HepG2 (cell line): ENCODE data around the gene C14orf180. TPM values are rescaled to one million over a fixed set of nuclear protein-coding genes. Genes with fewer than 3 reads are reported as not detected.

ENCODE experiments used
- ATAC-seq: fragments of 200-7000 bp; cut with Tn5 transposase; 3 replicates; pipeline ENCODE4 v1.9.1; 2020; ENCODE audit warnings: mild to moderate bottlenecking, moderate library complexity
- BruUV-seq: library from RNA; stranded (reverse); fragments of 400-500 nt; replicated peaks from 2 replicates; lab custom pipeline; 2021; lab: Mats Ljungman, UMichigan
- CTCF ChIA-PET: fragments of 300-600 bp; formaldehyde crosslinking; extraction: SDS; loops from one replicate; lab custom pipeline; 2021; ENCODE audit warnings: low total read pairs, inconsistent platforms, low intra/inter-chr PET ratio; lab: Yijun Ruan, JAX
- POLR2A ChIA-PET: fragments of 350-600 bp; sonication (Branson Sonifier 250); formaldehyde crosslinking; loops from one replicate; lab custom pipeline; 2020; ENCODE audit warnings: antibody characterized with exemption, inconsistent platforms; lab: Yijun Ruan, JAX
- DNase-seq: peaks from one replicate; pipeline ENCODE4 v3.0.0-alpha.2; 2015; ENCODE audit warnings: low spot score
- FAIRE-seq: peaks from 3 replicates; lab custom pipeline; 2011; peaks lifted over from hg19 to GRCh38; lab: Jason Lieb, UNC
- H2AFZ ChIP-seq: one replicate; pipeline ENCODE4 v1.6.1; 2011; ENCODE audit warnings: low read length, inconsistent platforms
- H3K27ac ChIP-seq: fragments of 300-600 bp; 3 replicates; pipeline ENCODE4 v1.8.0; 2011; ENCODE audit warnings: mixed run types, mild to moderate bottlenecking, mixed read lengths, low read length, inconsistent platforms; ENCODE audit not compliant: insufficient read depth; ENCODE audit errors: extremely low read length
- H3K27me3 ChIP-seq, 2 experiments: fragments of 200-600 bp in 1 of 2; 2 replicates in 1 of 2; 3 replicates in 1 of 2; pipeline versions ENCODE4 v1.6.0 to v1.8.0; 2011; ENCODE audit warnings: low read length in 2 of 2, mild to moderate bottlenecking in 2 of 2, moderate library complexity in 2 of 2, inconsistent platforms in 1 of 2; ENCODE audit not compliant: insufficient read depth in 2 of 2, control insufficient read depth in 1 of 2
- H3K36me3 ChIP-seq, 2 experiments: fragments of 200-600 bp in 1 of 2; replicated peaks in 1 of 2; 2 replicates in 1 of 2; 3 replicates in 1 of 2; pipeline versions ENCODE4 v1.5.1 to v1.8.0; 2011; ENCODE audit warnings: low read length in 2 of 2, inconsistent platforms in 1 of 2; ENCODE audit not compliant: insufficient read depth in 2 of 2, control insufficient read depth in 1 of 2
- H3K4me1 ChIP-seq: 2 replicates; pipeline ENCODE4 v1.5.1; 2012; ENCODE audit warnings: low read length, inconsistent platforms; ENCODE audit not compliant: insufficient read depth
- H3K4me2 ChIP-seq: 2 replicates; pipeline ENCODE4 v1.6.0; 2011; ENCODE audit warnings: low read depth, low read length, inconsistent platforms
- H3K4me3 ChIP-seq, 3 experiments: fragments of 200-600 bp in 1 of 3; sonication (generic), shearing (Covaris generic) in 1 of 3; replicated peaks in 1 of 3; 2 replicates each; pipeline ENCODE4 v1.5.1; 2011 to 2016; ENCODE audit warnings: low read length in 3 of 3, inconsistent platforms in 2 of 3, low read depth in 2 of 3, mild to moderate bottlenecking in 2 of 3, control low read depth in 1 of 3, mixed read lengths in 1 of 3; ENCODE audit not compliant: insufficient read depth in 1 of 3
- H3K79me2 ChIP-seq: one replicate; pipeline ENCODE4 v1.6.1; 2011; ENCODE audit warnings: low read length, inconsistent platforms; ENCODE audit not compliant: insufficient read depth
- H3K9ac ChIP-seq: 2 replicates; pipeline ENCODE4 v1.6.0; 2011; ENCODE audit warnings: mild to moderate bottlenecking, low read depth, low read length, inconsistent platforms; ENCODE audit not compliant: insufficient read depth
- H3K9me3 ChIP-seq: 2 replicates; pipeline ENCODE4 v1.5.1; 2012; ENCODE audit warnings: mild to moderate bottlenecking, low read length
- H4K20me1 ChIP-seq: 2 replicates; pipeline ENCODE4 v1.6.0; 2011; ENCODE audit warnings: inconsistent platforms, mild to moderate bottlenecking, low read length, moderate library complexity; ENCODE audit not compliant: insufficient read depth
- FIP1L1 ChIP-seq: fragments of 200-400 bp; formaldehyde crosslinking; IDR thresholded peaks from 2 replicates; pipeline ENCODE4 v1.6.1; 2018; ENCODE audit warnings: low read depth, mild to moderate bottlenecking, low read length, moderate library complexity, borderline replicate concordance; ENCODE audit not compliant: insufficient read depth
- MNT ChIP-seq: fragments of 450-650 bp; IDR thresholded peaks from 2 replicates; pipeline ENCODE4 v1.6.1; 2016
- SNRNP70 ChIP-seq: fragments of 200-400 bp; formaldehyde crosslinking; IDR thresholded peaks from 2 replicates; pipeline ENCODE4 v1.6.1; 2017; ENCODE audit warnings: mild to moderate bottlenecking, low read depth, low read length, moderate library complexity
- TMF1 ChIP-seq: sonication (generic); formaldehyde crosslinking; IDR thresholded peaks from 2 replicates; pipeline ENCODE4 v1.8.1; 2022; ENCODE audit warnings: low read depth, missing genetic modification reagents
- ZKSCAN5 ChIP-seq: sonication (generic); formaldehyde crosslinking; IDR thresholded peaks from 2 replicates; pipeline ENCODE4 v1.5.1; 2020; ENCODE audit warnings: mild to moderate bottlenecking, missing genetic modification reagents
- ZNF354B ChIP-seq: sonication (generic); formaldehyde crosslinking; IDR thresholded peaks from 2 replicates; pipeline ENCODE4 v1.8.0; 2022; ENCODE audit warnings: mild to moderate bottlenecking, missing genetic modification reagents
- ZNF580 ChIP-seq: IDR thresholded peaks from 2 replicates; pipeline ENCODE4 v1.6.1; 2016; ENCODE audit warnings: low read depth, borderline replicate concordance
- ZSCAN20 ChIP-seq: sonication (generic); formaldehyde crosslinking; IDR thresholded peaks from 2 replicates; pipeline ENCODE4 v1.4.0; 2020; ENCODE audit warnings: missing genetic modification reagents, mild to moderate bottlenecking, borderline replicate concordance
- WGBS: methylation state at CpG from one replicate; pipeline ENCODE4 v1.1.6; 2017; ENCODE audit warnings: low lambda C conversion rate; 5-methylcytosine and 5-hydroxymethylcytosine counted together
- in situ Hi-C: cut with HindIII; loops from 2 replicates; pipeline ENCODE4 v1.10.0; 2017; ENCODE audit warnings: low pct_unique_long_range_greater_than_20kb; ENCODE audit not compliant: extremely low pct_ligation_motif_present
- intact Hi-C: fragments of 100-400 bp; cut with micrococcal nuclease; formaldehyde crosslinking; loops from one replicate; pipeline ENCODE4 v1.10.0; 2022; ENCODE audit not compliant: unreplicated experiment
- polyA plus RNA-seq, 8 experiments: library from polyadenylated mRNA; depleted of rRNA in 3 of 8; stranded (reverse) in 7 of 8; unstranded in 1 of 8; fragments of >200 nt; fragmentation: Illumina TruSeq in 4 of 8; extraction: Trizol in 4 of 8; gene quantifications; 2 replicates each; pipeline versions ENCODE4 v1.2.1 to v1.2.3, GENCODE V29; 2011 to 2016; ENCODE audit warnings: low read depth in 4 of 8, missing spikeins in 1 of 8, mixed read lengths in 1 of 8; ENCODE audit not compliant: insufficient read depth in 1 of 8
- total RNA-seq, 5 experiments: library from RNA; depleted of rRNA; stranded (reverse); fragments of >200 nt; fragmentation: Illumina TruSeq; extraction: Trizol; gene quantifications; 2 replicates each; pipeline ENCODE4 v1.2.3, GENCODE V29; 2016; ENCODE audit warnings: low read depth in 1 of 5

Gene C14orf180
- total and polyA plus RNA-seq, 2 of the 13 experiments (the other 11 are each of a cell fraction or from before 2014, with no cell fraction given) = not detected

GRCh38 chr14:104574536-104574935, 5.0 kb upstream of the C14orf180 start (continued):
- TF ChIP-seq ZNF580 (no peak), TMF1 (CRISPR knock-in tag) (no peak), ZNF354B (no peak), SNRNP70 (no peak), ZSCAN20 (no peak), MNT (no peak)

GRCh38 chr14:104574978-104575583, 4.5 kb upstream of the C14orf180 start:
- ChIA-PET POLR2A (no interaction called here), CTCF (no interaction called here)
- H3K4me2 ChIP-seq = no peak overlapping the region
- H3K27me3 ChIP-seq = peaks cover 11 to 59% of the 10 kb centered on the region in 2 experiments; a peak in 4 of 5 replicates
- H3K9ac ChIP-seq = no peak overlapping the region
- H3K36me3 ChIP-seq = no peaks in the 10 kb centered on the region
- no peak overlapping the region for H3K27ac ChIP-seq
- peaks cover 26% of the 10 kb centered on the region for H3K4me1 ChIP-seq
- no peak overlapping the region for H3K4me3 ChIP-seq
- no peaks in the 10 kb centered on the region for H3K79me2 ChIP-seq
- FAIRE-seq (no peak), ATAC-seq (no peak), DNase-seq (no peak)
- TF ChIP-seq FIP1L1 (no peak), ZKSCAN5 (CRISPR knock-in tag) (no peak)
- H2AFZ ChIP-seq = no peak overlapping the region
- no peaks in the 10 kb centered on the region for H3K9me3 ChIP-seq
- no peaks in the 10 kb centered on the region for H4K20me1 ChIP-seq
- in situ Hi-C loops = no loop called here
- BruUV-seq = no TSS peak
- intact Hi-C loops = no loop called here
- WGBS = 68% methylated on average over 18 of the region's 31 CpGs
